GM12875 (cell line): Measurements from ENCODE around the gene SRGAP1.
"Not testable (repeated sequence)": the region's sequence is repeated elsewhere in the genome, so short reads cannot be mapped to it uniquely, and the experiment has no call there.

ENCODE experiments used
- H3K4me3 ChIP-seq: one replicate; pipeline ENCODE4 v1.5.1; 2011; ENCODE audit warnings: low read depth, low read length, control low read depth
- TF ChIP-seq, protein P1 (sequence below): IDR thresholded peaks from 2 replicates; pipeline ENCODE4 v1.5.1; 2011; ENCODE audit warnings: low read depth, mild to moderate bottlenecking, control low read depth, inconsistent platforms, low read length, moderate library complexity, borderline replicate concordance; ENCODE audit not compliant: insufficient read depth

The SRGAP1 gene

DNA sequence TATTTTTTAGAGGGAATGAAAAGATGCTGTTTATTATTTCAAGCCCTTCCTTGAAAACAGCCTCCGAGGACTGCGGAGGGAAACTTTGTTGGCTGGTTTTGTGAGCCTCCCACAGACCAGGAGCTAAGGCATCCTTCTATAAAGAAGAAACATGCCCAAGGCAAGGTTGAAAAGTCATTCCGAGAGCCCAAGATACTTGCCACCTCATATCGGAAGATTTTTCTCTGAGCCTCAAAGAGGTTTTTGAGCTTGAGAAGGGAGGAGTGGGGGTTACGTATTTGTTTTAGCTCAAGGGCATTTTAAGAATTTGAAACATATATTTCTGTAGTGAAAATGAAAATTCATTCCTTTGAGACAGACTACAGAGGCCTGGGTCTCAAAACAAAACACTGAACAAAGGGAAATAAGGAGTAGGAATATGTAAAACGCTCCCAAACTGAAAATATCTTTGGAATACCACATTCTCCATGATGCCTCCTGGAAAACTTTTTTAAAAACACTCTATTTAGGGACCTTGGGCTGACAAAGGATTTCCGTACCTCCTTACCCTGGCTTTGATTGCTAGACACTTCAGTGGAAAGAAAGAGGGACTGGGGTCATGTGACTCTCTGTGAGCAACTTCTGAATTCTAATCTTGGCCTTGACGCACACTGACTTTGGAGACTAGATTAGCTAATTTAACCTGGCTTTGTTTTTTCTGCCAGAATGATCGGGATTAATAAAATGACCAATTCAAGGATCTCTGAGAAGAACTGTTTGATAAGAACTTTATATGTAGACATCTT lies 180.9 kb downstream of the SRGAP1 start:
- H3K4me3 ChIP-seq: no peak overlapping the region
- TF ChIP-seq, protein P1, sequence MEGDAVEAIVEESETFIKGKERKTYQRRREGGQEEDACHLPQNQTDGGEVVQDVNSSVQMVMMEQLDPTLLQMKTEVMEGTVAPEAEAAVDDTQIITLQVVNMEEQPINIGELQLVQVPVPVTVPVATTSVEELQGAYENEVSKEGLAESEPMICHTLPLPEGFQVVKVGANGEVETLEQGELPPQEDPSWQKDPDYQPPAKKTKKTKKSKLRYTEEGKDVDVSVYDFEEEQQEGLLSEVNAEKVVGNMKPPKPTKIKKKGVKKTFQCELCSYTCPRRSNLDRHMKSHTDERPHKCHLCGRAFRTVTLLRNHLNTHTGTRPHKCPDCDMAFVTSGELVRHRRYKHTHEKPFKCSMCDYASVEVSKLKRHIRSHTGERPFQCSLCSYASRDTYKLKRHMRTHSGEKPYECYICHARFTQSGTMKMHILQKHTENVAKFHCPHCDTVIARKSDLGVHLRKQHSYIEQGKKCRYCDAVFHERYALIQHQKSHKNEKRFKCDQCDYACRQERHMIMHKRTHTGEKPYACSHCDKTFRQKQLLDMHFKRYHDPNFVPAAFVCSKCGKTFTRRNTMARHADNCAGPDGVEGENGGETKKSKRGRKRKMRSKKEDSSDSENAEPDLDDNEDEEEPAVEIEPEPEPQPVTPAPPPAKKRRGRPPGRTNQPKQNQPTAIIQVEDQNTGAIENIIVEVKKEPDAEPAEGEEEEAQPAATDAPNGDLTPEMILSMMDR: no peak

DNA sequence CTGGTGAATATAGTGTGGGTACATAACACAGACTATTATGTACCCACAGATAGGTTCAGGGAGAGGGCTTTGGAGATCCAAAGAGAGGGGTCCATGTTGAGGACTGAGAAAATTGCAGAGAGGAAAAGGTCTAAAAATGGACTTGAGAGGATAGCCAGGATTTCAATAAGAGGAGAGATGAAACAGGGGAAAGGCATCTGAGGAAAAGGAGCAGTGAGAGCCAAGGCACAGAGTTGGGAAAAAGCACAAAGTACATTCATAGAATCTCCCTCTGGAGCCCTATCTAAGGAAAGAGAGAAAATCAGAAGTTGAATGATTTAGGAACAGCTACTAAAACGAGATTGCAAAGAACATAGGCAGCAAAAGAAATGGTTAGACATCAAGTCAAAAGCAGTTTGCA lies 182.8 kb downstream of the SRGAP1 start:
- TF ChIP-seq, protein P1: no peak
- H3K4me3 ChIP-seq: no peak overlapping the region

DNA sequence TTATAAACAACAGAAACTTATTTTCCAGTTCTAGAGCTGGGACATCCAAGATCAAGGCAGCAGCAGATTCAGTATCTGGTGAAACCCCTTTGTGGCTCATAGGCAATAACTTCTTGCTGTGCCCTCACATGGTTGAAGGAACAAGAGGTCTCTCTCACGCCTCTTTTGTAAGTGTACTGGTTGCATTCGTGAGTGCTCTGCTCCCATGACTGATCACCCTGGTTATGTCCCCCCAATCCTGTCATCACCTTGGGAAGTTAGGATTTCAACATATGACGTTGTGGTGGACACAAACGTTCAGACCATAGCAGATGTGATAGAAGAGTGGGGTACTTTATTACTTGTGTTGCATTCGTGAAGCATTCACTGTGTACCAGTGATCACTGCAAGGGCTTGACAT lies 184.0 kb downstream of the SRGAP1 start:
- TF ChIP-seq, protein P1: no peak
- H3K4me3 ChIP-seq: no peak overlapping the region

DNA sequence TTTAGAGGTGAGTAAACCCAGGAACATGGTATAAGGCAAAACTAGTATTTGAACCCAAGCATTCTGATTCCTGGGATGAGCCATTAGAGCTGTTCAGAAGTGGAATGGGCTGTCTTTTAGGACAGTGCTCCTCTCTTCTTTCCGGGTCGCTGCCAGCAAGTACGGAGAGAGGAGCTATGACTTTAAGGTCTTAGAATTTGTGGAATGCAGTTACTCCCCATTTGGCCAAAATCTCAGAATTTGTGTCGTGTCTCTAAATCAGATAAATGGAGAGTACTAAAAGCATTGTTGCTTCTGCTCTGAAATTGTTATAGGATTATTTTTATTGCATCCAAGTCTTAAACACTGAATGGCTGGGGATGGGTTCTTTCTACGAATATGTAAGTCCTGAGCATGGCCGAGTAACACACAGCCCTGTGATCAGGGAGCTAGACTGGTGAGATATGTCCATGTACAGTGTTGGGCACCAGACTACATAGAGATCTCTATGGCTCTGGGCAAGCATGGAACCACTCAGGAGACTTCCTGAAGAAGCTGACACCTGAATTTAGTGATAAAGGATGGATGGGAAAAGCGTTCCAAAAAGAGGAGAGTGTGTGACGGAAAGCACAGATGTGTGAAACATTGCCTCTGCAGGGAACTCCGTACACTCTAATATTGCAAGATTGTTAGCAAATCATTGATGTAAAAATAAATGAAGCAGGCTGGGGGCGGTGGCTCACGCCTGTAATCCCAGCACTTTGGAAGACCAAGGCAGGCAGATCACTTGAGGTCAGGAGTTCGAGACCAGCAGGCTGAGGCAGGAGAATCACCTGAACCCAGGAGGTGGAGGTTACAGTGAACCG lies 184.7 kb downstream of the SRGAP1 start:
- H3K4me3 ChIP-seq: no peak overlapping the region
- TF ChIP-seq, protein P1: no peak

DNA sequence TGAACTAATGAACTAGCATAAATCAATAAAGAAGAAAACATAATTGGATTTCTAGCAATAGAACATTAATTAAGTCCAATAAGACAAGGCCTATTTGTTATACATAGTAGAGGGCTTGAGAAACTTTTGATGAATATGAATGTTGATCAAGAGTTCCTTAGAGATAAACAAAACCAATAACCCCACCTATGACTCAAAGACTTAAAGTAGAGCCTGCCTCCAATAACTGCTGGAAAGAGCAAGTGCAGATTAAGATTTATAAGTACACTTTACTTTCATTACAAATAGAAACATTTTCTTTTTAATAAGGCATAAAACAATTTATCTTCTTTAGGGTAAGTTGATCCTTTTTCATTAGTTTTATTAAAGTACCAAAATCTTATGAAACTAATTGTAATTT lies 185.7 kb downstream of the SRGAP1 start:
- TF ChIP-seq, protein P1: no peak

DNA sequence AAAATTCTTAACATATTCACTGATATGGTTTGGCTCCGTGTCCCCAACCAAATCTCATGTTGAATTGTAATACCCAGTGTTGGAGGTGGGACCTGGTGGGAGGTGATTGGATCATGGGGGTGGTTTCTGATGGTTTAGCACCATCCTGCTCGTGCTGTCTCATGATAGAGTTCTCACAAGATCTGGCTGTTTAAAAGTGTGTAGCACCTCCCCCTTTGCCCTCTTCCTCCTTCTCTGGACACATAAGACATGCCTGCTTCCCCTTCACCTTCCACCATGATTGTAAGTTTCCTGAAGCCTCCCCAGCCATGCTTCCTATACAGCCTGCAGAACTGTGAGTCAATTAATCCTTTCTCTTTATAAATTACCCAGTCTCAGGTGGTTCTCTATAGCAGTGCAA lies 189.6 kb downstream of the SRGAP1 start:
- not testable (repeated sequence) for H3K4me3 ChIP-seq

More for the DNA sequence above, 185.7 kb downstream of the SRGAP1 start:
- H3K4me3 ChIP-seq: no peak overlapping the region

DNA sequence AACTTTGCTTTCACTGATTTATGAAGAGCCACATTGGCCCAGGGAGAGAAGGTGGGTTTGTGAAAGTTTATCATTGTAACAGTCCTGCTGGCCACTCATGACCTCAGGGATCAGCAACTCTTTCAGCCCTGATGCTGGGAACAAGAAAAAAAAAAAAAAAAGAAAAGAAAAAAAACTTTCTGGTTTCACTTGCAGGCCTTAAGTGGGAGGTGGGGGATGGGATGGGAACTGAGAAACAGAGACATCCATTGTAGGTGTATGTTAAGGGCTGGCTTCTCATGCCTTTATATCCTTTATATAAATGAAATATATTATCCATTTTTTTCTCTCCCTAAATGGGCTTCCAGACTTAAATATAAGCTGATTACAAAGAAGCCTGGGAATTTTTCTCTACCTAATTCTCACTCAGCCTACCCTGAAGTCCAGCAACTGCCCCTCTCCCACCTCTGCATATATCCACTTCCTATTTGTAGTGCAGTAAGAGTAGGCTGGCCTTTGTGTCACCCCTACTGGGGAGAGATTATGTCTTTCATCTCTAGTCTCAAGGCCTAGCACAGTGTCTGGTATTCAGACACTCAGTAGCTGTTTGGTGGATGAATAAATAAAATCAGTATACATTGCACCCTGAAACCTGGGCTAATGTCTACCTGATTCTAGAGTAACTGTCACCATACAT lies 190.5 kb downstream of the SRGAP1 start:
- H3K4me3 ChIP-seq: no peak overlapping the region
- TF ChIP-seq, protein P1: no peak
